WI38 (cell line): ENCODE results near the gene BRF1.
"Not testable (repeated sequence)": the region's sequence is repeated elsewhere in the genome, so short reads cannot be mapped to it uniquely, and the experiment has no call there.

Experiments
- H3K4me3 ChIP-seq: 2 replicates; pipeline ENCODE4 v1.5.1; 2011; ENCODE audit warnings: low read depth, mild to moderate bottlenecking, control low read depth, low read length
- CTCF ChIP-seq: IDR thresholded peaks from 2 replicates; pipeline ENCODE4 v1.5.1; 2012; ENCODE audit warnings: low read depth, mild to moderate bottlenecking, control low read depth, low read length

Gene BRF1

GRCh38 chr14:105290621-105291346, 10.0 kb downstream of the BRF1 start:
- no peak overlapping the region for H3K4me3 ChIP-seq
- TF ChIP-seq CTCF = no peak

GRCh38 chr14:105288936-105289335, 11.9 kb downstream of the BRF1 start:
- H3K4me3 ChIP-seq = not testable (repeated sequence)

GRCh38 chr14:105287249-105288102, 13.3 kb downstream of the BRF1 start:
- TF ChIP-seq CTCF = no peak
- no peak overlapping the region for H3K4me3 ChIP-seq

- no peak for TF ChIP-seq CTCF
- H3K4me3 ChIP-seq = no peak overlapping the region
These were observed 14.0 kb downstream of the BRF1 start for GRCh38 chr14:105286759-105287144.

GRCh38 chr14:105285174-105285573, 15.6 kb downstream of the BRF1 start:
- no peak overlapping the region for H3K4me3 ChIP-seq
- TF ChIP-seq CTCF = no peak

GRCh38 chr14:105283899-105284298, 16.9 kb downstream of the BRF1 start:
- no peak overlapping the region for H3K4me3 ChIP-seq
- TF ChIP-seq CTCF = no peak

GRCh38 chr14:105283028-105283427, 17.8 kb downstream of the BRF1 start:
- H3K4me3 ChIP-seq = no peak overlapping the region
- TF ChIP-seq CTCF = no peak
